ENCODE measurements around the gene WASHC3.

The WASHC3 gene

GRCh38 chr12:101968770-101969169, 93.0 kb downstream of the WASHC3 start:
- no peak for DNase-seq (ENCODE audit: low read depth)

GRCh38 chr12:101967506-101967905, 94.3 kb downstream of the WASHC3 start:
- no peak for DNase-seq (ENCODE audit: low read depth)

GRCh38 chr12:101966496-101966895, 95.3 kb downstream of the WASHC3 start:
- no peak for DNase-seq (ENCODE audit: low read depth)

- DNase-seq (ENCODE audit: low read depth) = no peak
Measured at GRCh38 chr12:101963697-101964096, 98.1 kb downstream of the WASHC3 start.
